Breast epithelium (tissue), 3 donors: ENCODE measurements around the gene GAB2.
"Not testable (repeated sequence)": the region's sequence is repeated elsewhere in the genome, so short reads cannot be mapped to it uniquely, and the experiment has no call there.

ENCODE experiments used
- CTCF ChIP-seq, 3 donors: fragments of 450-650 bp; IDR thresholded peaks; one replicate each; pipeline ENCODE4 v1.5.1; 2016 to 2017; ENCODE audit warnings: antibody characterized with exemption in 3 of 3, mild to moderate bottlenecking in 3 of 3, moderate library complexity in 3 of 3
- POLR2A ChIP-seq: fragments of 450-650 bp; IDR thresholded peaks from one replicate; pipeline ENCODE4 v1.6.1; 2016; ENCODE audit warnings: antibody characterized with exemption, mild to moderate bottlenecking, moderate library complexity
- POLR2AphosphoS5 ChIP-seq, 3 donors: sonication (generic); formaldehyde crosslinking; IDR thresholded peaks; one replicate each; pipeline ENCODE4 v1.6.1; 2017; ENCODE audit warnings: antibody characterized with exemption in 3 of 3

DNA sequence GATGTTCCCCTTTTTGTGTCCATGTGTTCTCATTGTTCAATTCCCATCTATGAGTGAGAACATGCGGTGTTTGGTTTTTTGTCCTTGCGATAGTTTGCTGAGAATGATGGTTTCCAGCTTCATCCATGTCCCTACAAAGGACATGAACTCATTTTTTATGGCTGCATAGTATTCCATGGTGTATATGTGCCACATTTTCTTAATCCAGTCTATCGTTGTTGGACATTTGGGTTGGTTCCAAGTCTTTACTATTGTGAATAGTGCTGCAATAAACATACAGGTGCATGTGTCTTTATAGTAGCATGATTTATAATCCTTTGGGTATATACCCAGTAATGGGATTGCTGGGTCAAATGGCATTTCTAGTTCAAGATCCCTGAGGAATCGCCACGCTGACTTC, 123.5 kb downstream of the GAB2 start:
- TF ChIP-seq CTCF (IDR thresholded peaks at IDR 0.05); POLR2A; POLR2AphosphoS5 (IDR thresholded peaks at IDR 0.05): not testable (repeated sequence)
